Brain microvascular endothelial cell (primary cell): ENCODE data around the gene CLASP2.
"Not testable (repeated sequence)": the region's sequence is repeated elsewhere in the genome, so short reads cannot be mapped to it uniquely, and the experiment has no call there.

ENCODE experiments used
- DNase-seq: peaks from one replicate; pipeline ENCODE4 v3.0.0-alpha.2; 2020
- H3K27ac ChIP-seq: fragments of 250-450 bp; sonication (Bioruptor Pico); 2 replicates; pipeline ENCODE4 v1.5.1; 2020; ENCODE audit warnings: mild to moderate bottlenecking, moderate library complexity
- H3K27me3 ChIP-seq: fragments of 250-450 bp; sonication (Bioruptor Pico); replicated peaks from 2 replicates; pipeline ENCODE4 v1.5.1; 2020; ENCODE audit warnings: mild to moderate bottlenecking
- H3K36me3 ChIP-seq: fragments of 250-450 bp; sonication (Bioruptor Pico); replicated peaks from 2 replicates; pipeline ENCODE4 v1.5.1; 2020; ENCODE audit warnings: mild to moderate bottlenecking
- H3K4me3 ChIP-seq: 2 replicates; pipeline ENCODE4 v1.5.1; 2011; ENCODE audit warnings: low read depth, mild to moderate bottlenecking, control low read depth, low read length, moderate library complexity
- CTCF ChIP-seq: IDR thresholded peaks from 2 replicates; pipeline ENCODE4 v1.5.1; 2011; ENCODE audit warnings: low read depth, mild to moderate bottlenecking, moderate library complexity, low read length, control low read depth, inconsistent platforms; ENCODE audit errors: missing control alignments
- in situ Hi-C: cut with HindIII; loops from 2 replicates; pipeline ENCODE4 v1.10.0; 2017; ENCODE audit warnings: low sequenced_read_pairs, low pct_ligation_motif_present

CLASP2 gene

GRCh38 chr3:33717866-33718594, at the start of gene CLASP2:
CLASP2 (minus strand) TSS chr3:33718254; CDS start chr3:33718002, 252 bp downstream.
- Histone ChIP-seq H3K4me3 (peak within 1 kb of the TSS; percentile 79), H3K27me3 (no peaks in the 10 kb centered on the region), H3K36me3 (no peaks in the 10 kb centered on the region), H3K27ac (peak within 1 kb of the TSS; percentile 90)
- in situ Hi-C loops: no loop called here
- TF ChIP-seq CTCF: no peak
- peak; percentile 75 for DNase-seq

GRCh38 chr3:33758864-33759263, 40.8 kb upstream of the CLASP2 start:
- no peak for TF ChIP-seq CTCF
- in situ Hi-C loops: no loop called here

GRCh38 chr3:33758281-33758680, 40.2 kb upstream of the CLASP2 start:
- Histone ChIP-seq H3K27me3 (no peaks in the 10 kb centered on the region), H3K4me3 (no peak overlapping the region), H3K27ac (no peak overlapping the region), H3K36me3 (no peaks in the 10 kb centered on the region)
- TF ChIP-seq CTCF: no peak
- no peak for DNase-seq
- in situ Hi-C loops: no loop called here

More at GRCh38 chr3:33758864-33759263, 40.8 kb upstream of the CLASP2 start:
- H3K27ac ChIP-seq: no peak overlapping the region
- H3K4me3 ChIP-seq: no peak overlapping the region
- no peaks in the 10 kb centered on the region for H3K36me3 ChIP-seq
- H3K27me3 ChIP-seq: no peaks in the 10 kb centered on the region
- DNase-seq: no peak

- in situ Hi-C loops, H3K4me3 ChIP-seq, H3K36me3 ChIP-seq, H3K27ac ChIP-seq, H3K27me3 ChIP-seq, DNase-seq: not testable (repeated sequence)
Measured at GRCh38 chr3:33754391-33754790, 36.3 kb upstream of the CLASP2 start.

- TF ChIP-seq CTCF: no peak
- no peaks in the 10 kb centered on the region for H3K27me3 ChIP-seq
- H3K27ac ChIP-seq: no peak overlapping the region
- no peak for DNase-seq
- no peak overlapping the region for H3K4me3 ChIP-seq
- in situ Hi-C loops: no loop called here
- no peaks in the 10 kb centered on the region for H3K36me3 ChIP-seq
Measured at GRCh38 chr3:33751336-33751735, 33.3 kb upstream of the CLASP2 start.

- H3K27me3 ChIP-seq: no peaks in the 10 kb centered on the region
- in situ Hi-C loops: no loop called here
- H3K27ac ChIP-seq: no peak overlapping the region
- DNase-seq: no peak
- TF ChIP-seq CTCF: no peak
- H3K36me3 ChIP-seq: no peaks in the 10 kb centered on the region
- H3K4me3 ChIP-seq: no peak overlapping the region
Measured at GRCh38 chr3:33750211-33750548, 32.1 kb upstream of the CLASP2 start.
